HL-60 (cell line): ENCODE data around the gene CBLB.
A peak's percentile ranks its signal among the peaks of the same experiment; 100 is the strongest.

Experiments
- DNase-seq, 2 experiments: peaks; one replicate each; pipeline ENCODE4 v3.0.0-alpha.2; 2010 to 2020; ENCODE audit warnings: low read depth in 1 of 2, low spot score in 1 of 2
- H3K27ac ChIP-seq: fragments of 250-450 bp; sonication (Bioruptor Pico); replicated peaks from 2 replicates; pipeline ENCODE4 v1.5.1; 2020; ENCODE audit warnings: mild to moderate bottlenecking, moderate library complexity
- H3K27me3 ChIP-seq: fragments of 250-450 bp; sonication (Bioruptor Pico); 2 replicates; pipeline ENCODE4 v1.5.1; 2021; ENCODE audit warnings: mild to moderate bottlenecking, moderate library complexity; ENCODE audit not compliant: insufficient read depth, poor library complexity, severe bottlenecking
- H3K4me3 ChIP-seq: replicated peaks from 2 replicates; pipeline ENCODE4 v1.5.1; 2011; ENCODE audit warnings: mild to moderate bottlenecking, control low read depth, low read length; ENCODE audit not compliant: insufficient read depth
- CTCF ChIP-seq: IDR thresholded peaks from one replicate; pipeline ENCODE4 v1.5.1; 2011; ENCODE audit warnings: low read length, control low read depth, inconsistent platforms; ENCODE audit not compliant: insufficient read depth
- GABPA ChIP-seq: IDR thresholded peaks from 2 replicates; pipeline ENCODE4 v1.6.1; 2012; ENCODE audit warnings: low read depth
- POLR2AphosphoS5 ChIP-seq: IDR thresholded peaks from 2 replicates; pipeline ENCODE4 v1.6.1; 2012; ENCODE audit warnings: low read depth
- REST ChIP-seq: IDR thresholded peaks from 2 replicates; pipeline ENCODE4 v1.6.1; 2012; ENCODE audit warnings: low read depth; ENCODE audit not compliant: insufficient replicate concordance
- SPI1 ChIP-seq: IDR thresholded peaks from 2 replicates; pipeline ENCODE4 v1.6.1; 2012; ENCODE audit warnings: low read depth, mild to moderate bottlenecking, borderline replicate concordance

CBLB gene

GRCh38 chr3:105837947-105838346 is 30.9 kb downstream of the CBLB start:
- no peak for DNase-seq
- no peak overlapping the region for H3K4me3 ChIP-seq
- TF ChIP-seq CTCF: no peak
- no peak for TF ChIP-seq REST
- TF ChIP-seq GABPA: no peak
- no peak for TF ChIP-seq POLR2AphosphoS5
- TF ChIP-seq SPI1: no peak
- H3K27ac ChIP-seq: no peak overlapping the region
- H3K27me3 ChIP-seq: no peaks in the 10 kb centered on the region

- H3K27ac ChIP-seq: no peak overlapping the region
- no peak overlapping the region for H3K4me3 ChIP-seq
- DNase-seq: no peak
Measured at GRCh38 chr3:105837143-105837740, 31.6 kb downstream of the CBLB start.

More at GRCh38 chr3:105837143-105837740, 31.6 kb downstream of the CBLB start:
- H3K27me3 ChIP-seq: no peaks in the 10 kb centered on the region
- TF ChIP-seq POLR2AphosphoS5 (no peak), CTCF (no peak), SPI1 (peak; percentile 36; the same call in 1 of the 2 replicates), REST (no peak)
